K562 (cell line): ENCODE results near the gene SIRT5. TPM values are rescaled to one million over a fixed set of nuclear protein-coding genes. Genes with fewer than 3 reads are reported as not detected.

Experiments
- ATAC-seq: fragments of 200-7000 bp; cut with Tn5 transposase; 3 replicates; pipeline ENCODE4 v1.9.1; 2020; ENCODE audit warnings: moderate library complexity
- BruUV-seq: library from RNA; stranded (reverse); fragments of 400-500 nt; replicated peaks from 2 replicates; lab custom pipeline; 2021; lab: Mats Ljungman, UMichigan
- CTCF ChIA-PET: fragments of 300-600 bp; formaldehyde crosslinking; extraction: SDS; loops from one replicate; lab custom pipeline; 2021; ENCODE audit warnings: low intra/inter-chr PET ratio; lab: Yijun Ruan, JAX
- POLR2A ChIA-PET: fragments of 300-600, 350-650 bp; sonication (Branson Sonifier 250); formaldehyde crosslinking; extraction: SDS; loops from one replicate; lab custom pipeline; 2021; ENCODE audit warnings: antibody characterized with exemption, inconsistent platforms; lab: Yijun Ruan, JAX
- DNase-seq, 4 experiments: peaks; one replicate each; pipeline versions ENCODE4 v3.0.0 to v3.0.0-alpha.2; 2011 to 2018; ENCODE audit warnings: low spot score in 3 of 4, mixed read lengths in 3 of 4; ENCODE audit errors: extremely low read depth in 1 of 4
- FAIRE-seq: peaks from 2 replicates; lab custom pipeline; 2011; peaks lifted over from hg19 to GRCh38; lab: Jason Lieb, UNC
- H2AFZ ChIP-seq: 2 replicates; pipeline ENCODE4 v1.6.0; 2011; ENCODE audit warnings: low read depth, low read length, control low read depth, inconsistent platforms
- H3K27ac ChIP-seq: fragments of 200-600 bp; 3 replicates; pipeline ENCODE4 v1.8.0; 2011; ENCODE audit warnings: low read depth, mild to moderate bottlenecking, control low read depth, inconsistent platforms, low read length, moderate library complexity, mixed read lengths; ENCODE audit errors: extremely low read depth
- H3K27me3 ChIP-seq, 2 experiments: fragments of 300-600 bp in 1 of 2; 2 replicates in 1 of 2; 3 replicates in 1 of 2; pipeline versions ENCODE4 v1.6.0 to v1.8.0; 2011; ENCODE audit warnings: inconsistent platforms in 2 of 2, low read length in 2 of 2, mild to moderate bottlenecking in 1 of 2, mixed read lengths in 1 of 2, moderate library complexity in 1 of 2; ENCODE audit not compliant: control insufficient read depth in 2 of 2, insufficient read depth in 2 of 2
- H3K36me3 ChIP-seq: fragments of 300-600 bp; 3 replicates; pipeline ENCODE4 v1.8.0; 2011; ENCODE audit warnings: mild to moderate bottlenecking, low read length, inconsistent platforms; ENCODE audit not compliant: control insufficient read depth, insufficient read depth
- H3K4me1 ChIP-seq, 2 experiments: fragments of 200-600 bp in 1 of 2; replicated peaks in 1 of 2; 2 replicates in 1 of 2; 3 replicates in 1 of 2; pipeline versions ENCODE4 v1.5.1 to v1.8.0; 2011; ENCODE audit warnings: inconsistent platforms in 2 of 2, low read length in 2 of 2, mild to moderate bottlenecking in 1 of 2, mixed read lengths in 1 of 2, moderate library complexity in 1 of 2; ENCODE audit not compliant: control insufficient read depth in 2 of 2, insufficient read depth in 2 of 2
- H3K4me2 ChIP-seq: 2 replicates; pipeline ENCODE4 v1.6.1; 2011; ENCODE audit warnings: low read length, control low read depth, inconsistent platforms, mixed read lengths; ENCODE audit not compliant: insufficient read depth
- H3K4me3 ChIP-seq: fragments of 200-600 bp; sonication (generic), shearing (Covaris generic); 2 replicates; pipeline ENCODE4 v1.5.1; 2016; ENCODE audit warnings: control low read depth, inconsistent platforms
- H3K79me2 ChIP-seq: fragments of 200-600 bp; 3 replicates; pipeline ENCODE4 v1.8.0; 2011; ENCODE audit warnings: low read length, inconsistent platforms; ENCODE audit not compliant: control insufficient read depth, insufficient read depth
- H3K9ac ChIP-seq, 2 experiments: 2 replicates each; pipeline versions ENCODE4 v1.6.0 to v1.6.1; 2011; ENCODE audit warnings: low read depth in 2 of 2, low read length in 2 of 2, control low read depth in 1 of 2, inconsistent platforms in 1 of 2, mild to moderate bottlenecking in 1 of 2, mixed read lengths in 1 of 2; ENCODE audit not compliant: insufficient read depth in 1 of 2
- H3K9me1 ChIP-seq: one replicate; pipeline ENCODE4 v1.6.0; 2011; ENCODE audit warnings: inconsistent platforms, mild to moderate bottlenecking, low read length, moderate library complexity; ENCODE audit not compliant: control insufficient read depth, insufficient read depth
- H3K9me3 ChIP-seq: replicated peaks from 2 replicates; pipeline ENCODE4 v1.5.1; 2011; ENCODE audit warnings: low read depth, low read length, inconsistent platforms; ENCODE audit not compliant: control insufficient read depth, insufficient read depth
- H4K20me1 ChIP-seq: replicated peaks from 2 replicates; pipeline ENCODE4 v1.6.1; 2011; ENCODE audit warnings: low read length, inconsistent platforms, mixed read lengths; ENCODE audit not compliant: control insufficient read depth, insufficient read depth
- BRD9 ChIP-seq: fragments of 450-650 bp; IDR thresholded peaks from 2 replicates; pipeline ENCODE4 v1.6.1; 2018; ENCODE audit warnings: low read depth; ENCODE audit not compliant: partially characterized antibody
- ILF3 ChIP-seq: fragments of 450-650 bp; IDR thresholded peaks from 2 replicates; pipeline ENCODE4 v1.6.1; 2018; ENCODE audit warnings: antibody characterized with exemption, mild to moderate bottlenecking, moderate library complexity, borderline replicate concordance
- MTA3 ChIP-seq: fragments of 450-650 bp; formaldehyde crosslinking; IDR thresholded peaks from 2 replicates; pipeline ENCODE4 v1.6.1; 2017; ENCODE audit warnings: mild to moderate bottlenecking, borderline replicate concordance
- NR4A1 ChIP-seq, 2 experiments: fragments of 250-450 bp in 1 of 2; fragments of 450-650 bp in 1 of 2; sonication (Bioruptor Pico) in 1 of 2; IDR thresholded peaks; 2 replicates each; pipeline versions ENCODE4 v1.4.0 to v1.6.1; 2016 to 2020; ENCODE audit warnings: mild to moderate bottlenecking in 2 of 2, missing compliant biosample characterization in 1 of 2, missing genetic modification characterization in 1 of 2, moderate library complexity in 1 of 2
- PTBP1 ChIP-seq: fragments of 200-400 bp; formaldehyde crosslinking; IDR thresholded peaks from 2 replicates; pipeline ENCODE4 v1.6.1; 2017; ENCODE audit warnings: low read depth, low read length
- RFX7 ChIP-seq: fragments of 250-450 bp; sonication (Bioruptor Pico); IDR thresholded peaks from 2 replicates; pipeline ENCODE4 v1.5.1; 2021; ENCODE audit warnings: mild to moderate bottlenecking
- SAP30 ChIP-seq: fragments of 200-600 bp; sonication (generic); IDR thresholded peaks from 2 replicates; pipeline ENCODE4 v1.6.1; 2012; ENCODE audit warnings: borderline replicate concordance, low read depth, mild to moderate bottlenecking, moderate library complexity, low read length, control low read depth, inconsistent platforms; ENCODE audit not compliant: insufficient read depth, poor library complexity, severe bottlenecking
- ZNF75A ChIP-seq: fragments of 450-650 bp; formaldehyde crosslinking; IDR thresholded peaks from 2 replicates; pipeline ENCODE4 v1.4.0; 2020; ENCODE audit warnings: mild to moderate bottlenecking
- WGBS: fragments of 100-300 bp; shearing (Covaris generic); methylation state at CpG from one replicate; pipeline ENCODE4 v1.1.6; 2016; ENCODE audit warnings: low coverage, mixed read lengths; ENCODE audit not compliant: insufficient coverage; ENCODE audit errors: missing lambda C conversion rate; 5-methylcytosine and 5-hydroxymethylcytosine counted together
- in situ Hi-C: fragments of 300-500 bp; cut with MboI; formaldehyde crosslinking; loops from 4 replicates; pipeline ENCODE4 v1.15.0; 2018; ENCODE audit warnings: inconsistent platforms, mixed read lengths
- intact Hi-C: fragments of 100-400 bp; cut with micrococcal nuclease; formaldehyde crosslinking; loops from 2 replicates; pipeline ENCODE4 v1.14.2; 2022
- polyA plus RNA-seq, 8 experiments: library from polyadenylated mRNA; depleted of rRNA in 4 of 8; stranded (reverse) in 5 of 8; unstranded in 3 of 8; fragments of >200 nt; fragmentation: Nextera tagmentation in 2 of 8; fragmentation: Illumina TruSeq in 1 of 8; extraction: Ambion mirVana in 2 of 8; extraction: Trizol in 1 of 8; gene quantifications; 2 replicates each; pipeline versions ENCODE4 v1.2.1 to v1.2.3, GENCODE V29; 2011 to 2014; ENCODE audit warnings: inconsistent platforms in 1 of 8, missing spikeins in 1 of 8
- total RNA-seq, 7 experiments: library from RNA; depleted of rRNA in 6 of 7; stranded (reverse); fragments of >200 nt in 6 of 7; fragmentation: Illumina TruSeq in 2 of 7; extraction: Trizol in 2 of 7; gene quantifications; 2 replicates each; pipeline versions ENCODE4 v1.2.1 to v1.2.3, GENCODE V29; 2011 to 2021; ENCODE audit warnings: low replicate concordance in 1 of 7
- TF ChIP-seq, protein P1 (sequence below): fragments of 250-450 bp; sonication (Bioruptor Pico); IDR thresholded peaks from 2 replicates; pipeline ENCODE4 v1.8.0; 2021; ENCODE audit warnings: mild to moderate bottlenecking, moderate library complexity
- TF ChIP-seq, protein P2 (sequence below): fragments of 250-450 bp; sonication (Bioruptor Pico); IDR thresholded peaks from 2 replicates; pipeline ENCODE4 v1.8.0; 2022; ENCODE audit warnings: inconsistent platforms
- TF ChIP-seq, protein P3 (sequence below): sonication (generic); formaldehyde crosslinking; IDR thresholded peaks from 2 replicates; pipeline ENCODE4 v1.8.0; 2022; ENCODE audit warnings: mild to moderate bottlenecking, missing genetic modification reagents
- TF ChIP-seq, protein P4 (sequence below): sonication (generic); formaldehyde crosslinking; IDR thresholded peaks from 2 replicates; pipeline ENCODE4 v1.8.0; 2023; ENCODE audit warnings: mild to moderate bottlenecking, missing genetic modification reagents

Gene SIRT5
- total and polyA plus RNA-seq, 9 of the 15 experiments (the other 6 are each of a cell fraction or from before 2014, with no cell fraction given) = 2.1 to 15.7 (median 11.4) TPM

DNA sequence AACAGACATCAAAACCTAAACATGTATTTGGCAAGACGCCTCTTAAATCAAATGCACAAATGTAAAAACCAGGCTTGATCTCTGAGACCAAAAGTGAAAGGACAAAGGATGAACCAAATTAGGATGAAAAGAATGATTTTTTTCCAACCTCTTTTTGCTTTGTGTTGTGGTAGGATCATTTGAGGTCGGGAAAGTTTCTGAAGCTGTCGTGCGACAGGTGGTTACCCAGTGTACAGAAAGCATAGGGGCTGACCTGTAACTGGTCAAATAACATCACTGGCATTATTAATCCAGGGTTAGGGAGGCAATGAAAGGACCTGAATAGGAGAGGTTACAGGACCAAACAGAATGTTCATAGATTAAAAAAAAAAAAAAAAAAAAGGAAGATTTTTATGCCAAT lies 22.7 kb downstream of the SIRT5 start:
- 81% methylated on average over 4 of the region's 4 CpGs for WGBS
- FAIRE-seq (no peak), ATAC-seq (no peak), DNase-seq (no peak)
- BruUV-seq = no TSS peak
- Histone ChIP-seq H3K27me3 (no peaks in the 10 kb centered on the region), H3K27ac (no peak overlapping the region), H3K9me1 (no peaks in the 10 kb centered on the region), H3K4me3 (no peak overlapping the region), H3K36me3 (peaks cover 29% of the 10 kb centered on the region; the same call in 2 of the 3 replicates), H3K79me2 (no peaks in the 10 kb centered on the region), H3K4me1 (peaks cover 0 to 5% of the 10 kb centered on the region in 2 experiments; a peak in 2 of 5 replicates), H3K9me3 (no peaks in the 10 kb centered on the region), H4K20me1 (no peaks in the 10 kb centered on the region), H2AFZ (no peak overlapping the region), H3K4me2 (no peak overlapping the region), H3K9ac (no peak overlapping the region)
- intact Hi-C loops = no loop called here
- POLR2A ChIA-PET = interaction anchor here (0.7 kb wide), 1 partner anchor 7 kb away, joined by 4 read pairs; no protein-coding TSS in a partner anchor
- CTCF ChIA-PET = interaction anchor here (0.7 kb wide), 1 partner anchor 295 kb away, joined by 3 read pairs; no protein-coding TSS in a partner anchor
- in situ Hi-C loops = no loop called here
- TF ChIP-seq NR4A1 (CRISPR knock-in tag; IDR thresholded peaks at IDR 0.05) (no peak), NR4A1 (tag; IDR thresholded peaks at IDR 0.05) (no peak), PTBP1 (no peak), MTA3 (no peak), RFX7 (no peak), BRD9 (no peak), ZNF75A (CRISPR knock-in tag) (no peak), SAP30 (no peak), ILF3 (no peak)
- TF ChIP-seq, protein P1, sequence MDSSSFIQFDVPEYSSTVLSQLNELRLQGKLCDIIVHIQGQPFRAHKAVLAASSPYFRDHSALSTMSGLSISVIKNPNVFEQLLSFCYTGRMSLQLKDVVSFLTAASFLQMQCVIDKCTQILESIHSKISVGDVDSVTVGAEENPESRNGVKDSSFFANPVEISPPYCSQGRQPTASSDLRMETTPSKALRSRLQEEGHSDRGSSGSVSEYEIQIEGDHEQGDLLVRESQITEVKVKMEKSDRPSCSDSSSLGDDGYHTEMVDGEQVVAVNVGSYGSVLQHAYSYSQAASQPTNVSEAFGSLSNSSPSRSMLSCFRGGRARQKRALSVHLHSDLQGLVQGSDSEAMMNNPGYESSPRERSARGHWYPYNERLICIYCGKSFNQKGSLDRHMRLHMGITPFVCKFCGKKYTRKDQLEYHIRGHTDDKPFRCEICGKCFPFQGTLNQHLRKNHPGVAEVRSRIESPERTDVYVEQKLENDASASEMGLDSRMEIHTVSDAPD = no peak
- TF ChIP-seq, protein P2, sequence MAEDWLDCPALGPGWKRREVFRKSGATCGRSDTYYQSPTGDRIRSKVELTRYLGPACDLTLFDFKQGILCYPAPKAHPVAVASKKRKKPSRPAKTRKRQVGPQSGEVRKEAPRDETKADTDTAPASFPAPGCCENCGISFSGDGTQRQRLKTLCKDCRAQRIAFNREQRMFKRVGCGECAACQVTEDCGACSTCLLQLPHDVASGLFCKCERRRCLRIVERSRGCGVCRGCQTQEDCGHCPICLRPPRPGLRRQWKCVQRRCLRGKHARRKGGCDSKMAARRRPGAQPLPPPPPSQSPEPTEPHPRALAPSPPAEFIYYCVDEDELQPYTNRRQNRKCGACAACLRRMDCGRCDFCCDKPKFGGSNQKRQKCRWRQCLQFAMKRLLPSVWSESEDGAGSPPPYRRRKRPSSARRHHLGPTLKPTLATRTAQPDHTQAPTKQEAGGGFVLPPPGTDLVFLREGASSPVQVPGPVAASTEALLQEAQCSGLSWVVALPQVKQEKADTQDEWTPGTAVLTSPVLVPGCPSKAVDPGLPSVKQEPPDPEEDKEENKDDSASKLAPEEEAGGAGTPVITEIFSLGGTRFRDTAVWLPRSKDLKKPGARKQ (CRISPR knock-in tag) = no peak
- TF ChIP-seq, protein P3, sequence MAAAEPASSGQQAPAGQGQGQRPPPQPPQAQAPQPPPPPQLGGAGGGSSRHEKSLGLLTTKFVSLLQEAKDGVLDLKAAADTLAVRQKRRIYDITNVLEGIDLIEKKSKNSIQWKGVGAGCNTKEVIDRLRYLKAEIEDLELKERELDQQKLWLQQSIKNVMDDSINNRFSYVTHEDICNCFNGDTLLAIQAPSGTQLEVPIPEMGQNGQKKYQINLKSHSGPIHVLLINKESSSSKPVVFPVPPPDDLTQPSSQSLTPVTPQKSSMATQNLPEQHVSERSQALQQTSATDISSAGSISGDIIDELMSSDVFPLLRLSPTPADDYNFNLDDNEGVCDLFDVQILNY (CRISPR knock-in tag) = no peak
- TF ChIP-seq, protein P4, sequence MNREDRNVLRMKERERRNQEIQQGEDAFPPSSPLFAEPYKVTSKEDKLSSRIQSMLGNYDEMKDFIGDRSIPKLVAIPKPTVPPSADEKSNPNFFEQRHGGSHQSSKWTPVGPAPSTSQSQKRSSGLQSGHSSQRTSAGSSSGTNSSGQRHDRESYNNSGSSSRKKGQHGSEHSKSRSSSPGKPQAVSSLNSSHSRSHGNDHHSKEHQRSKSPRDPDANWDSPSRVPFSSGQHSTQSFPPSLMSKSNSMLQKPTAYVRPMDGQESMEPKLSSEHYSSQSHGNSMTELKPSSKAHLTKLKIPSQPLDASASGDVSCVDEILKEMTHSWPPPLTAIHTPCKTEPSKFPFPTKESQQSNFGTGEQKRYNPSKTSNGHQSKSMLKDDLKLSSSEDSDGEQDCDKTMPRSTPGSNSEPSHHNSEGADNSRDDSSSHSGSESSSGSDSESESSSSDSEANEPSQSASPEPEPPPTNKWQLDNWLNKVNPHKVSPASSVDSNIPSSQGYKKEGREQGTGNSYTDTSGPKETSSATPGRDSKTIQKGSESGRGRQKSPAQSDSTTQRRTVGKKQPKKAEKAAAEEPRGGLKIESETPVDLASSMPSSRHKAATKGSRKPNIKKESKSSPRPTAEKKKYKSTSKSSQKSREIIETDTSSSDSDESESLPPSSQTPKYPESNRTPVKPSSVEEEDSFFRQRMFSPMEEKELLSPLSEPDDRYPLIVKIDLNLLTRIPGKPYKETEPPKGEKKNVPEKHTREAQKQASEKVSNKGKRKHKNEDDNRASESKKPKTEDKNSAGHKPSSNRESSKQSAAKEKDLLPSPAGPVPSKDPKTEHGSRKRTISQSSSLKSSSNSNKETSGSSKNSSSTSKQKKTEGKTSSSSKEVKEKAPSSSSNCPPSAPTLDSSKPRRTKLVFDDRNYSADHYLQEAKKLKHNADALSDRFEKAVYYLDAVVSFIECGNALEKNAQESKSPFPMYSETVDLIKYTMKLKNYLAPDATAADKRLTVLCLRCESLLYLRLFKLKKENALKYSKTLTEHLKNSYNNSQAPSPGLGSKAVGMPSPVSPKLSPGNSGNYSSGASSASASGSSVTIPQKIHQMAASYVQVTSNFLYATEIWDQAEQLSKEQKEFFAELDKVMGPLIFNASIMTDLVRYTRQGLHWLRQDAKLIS (CRISPR knock-in tag) = no peak
